CD14-positive monocyte (primary cell): ENCODE results near the gene KIAA0319L. TPM values are rescaled to one million over a fixed set of nuclear protein-coding genes. Genes with fewer than 3 reads are reported as not detected.

Experiments
- DNase-seq, 3 donors: peaks; one replicate each; pipeline ENCODE4 v3.0.0-alpha.2; 2011 to 2022
- H2AFZ ChIP-seq: 2 replicates; pipeline ENCODE4 v1.6.0; 2012; ENCODE audit warnings: mild to moderate bottlenecking, low read depth, low read length, inconsistent platforms; ENCODE audit not compliant: insufficient read depth, poor library complexity, severe bottlenecking
- H3K27ac ChIP-seq, 2 donors: 1 replicate in 1 of 2; 2 replicates in 1 of 2; pipeline ENCODE4 v1.5.1; 2012 to 2013; ENCODE audit warnings: low read length in 2 of 2, control low read depth in 1 of 2, inconsistent platforms in 1 of 2, low read depth in 1 of 2, mild to moderate bottlenecking in 1 of 2
- H3K27me3 ChIP-seq, 2 donors: one replicate each; pipeline versions ENCODE4 v1.6.0 to v1.6.1; 2011 to 2013; ENCODE audit warnings: low read length in 2 of 2; ENCODE audit not compliant: control insufficient read depth in 2 of 2, insufficient read depth in 2 of 2
- H3K36me3 ChIP-seq, 2 donors: replicated peaks in 1 of 2; 1 replicate in 1 of 2; 2 replicates in 1 of 2; pipeline versions ENCODE4 v1.5.1 to v1.6.1; 2012 to 2013; ENCODE audit warnings: low read length in 2 of 2, control low read depth in 1 of 2, inconsistent platforms in 1 of 2, mild to moderate bottlenecking in 1 of 2; ENCODE audit not compliant: insufficient read depth in 2 of 2, control insufficient read depth in 1 of 2
- H3K4me1 ChIP-seq, 2 donors: 1 replicate in 1 of 2; 2 replicates in 1 of 2; pipeline versions ENCODE4 v1.5.1 to v1.6.1; 2012 to 2013; ENCODE audit warnings: low read length in 2 of 2, control low read depth in 1 of 2, inconsistent platforms in 1 of 2, mild to moderate bottlenecking in 1 of 2, moderate library complexity in 1 of 2; ENCODE audit not compliant: insufficient read depth in 2 of 2, control insufficient read depth in 1 of 2
- H3K4me2 ChIP-seq: replicated peaks from 2 replicates; pipeline ENCODE3; 2012; ENCODE audit warnings: low read length, moderate library complexity, mild to moderate bottlenecking; ENCODE audit not compliant: poor library complexity, severe bottlenecking; ENCODE audit errors: extremely low read depth
- H3K4me3 ChIP-seq, 3 experiments: fragments of 200-600 bp in 1 of 3; sonication (generic) in 1 of 3; replicated peaks in 1 of 3; 1 replicate in 2 of 3; 2 replicates in 1 of 3; pipeline ENCODE4 v1.5.1; 2011 to 2013; ENCODE audit warnings: low read length in 3 of 3, mild to moderate bottlenecking in 3 of 3, control low read depth in 2 of 3, low read depth in 2 of 3, inconsistent platforms in 1 of 3, moderate library complexity in 1 of 3
- H3K79me2 ChIP-seq: 2 replicates; pipeline ENCODE4 v1.6.0; 2012; ENCODE audit warnings: mild to moderate bottlenecking, control low read depth, inconsistent platforms, low read length, moderate library complexity; ENCODE audit not compliant: insufficient read depth
- H3K9ac ChIP-seq: 2 replicates; pipeline ENCODE4 v1.6.0; 2017; ENCODE audit warnings: low read length, mild to moderate bottlenecking; ENCODE audit not compliant: insufficient read depth, poor library complexity, severe bottlenecking
- H3K9me3 ChIP-seq, 2 donors: replicated peaks in 1 of 2; 1 replicate in 1 of 2; 2 replicates in 1 of 2; pipeline versions ENCODE4 v1.5.1 to v1.6.1; 2012 to 2013; ENCODE audit warnings: low read length in 2 of 2, control low read depth in 1 of 2; ENCODE audit not compliant: control insufficient read depth in 1 of 2, insufficient read depth in 1 of 2
- H4K20me1 ChIP-seq: 2 replicates; pipeline ENCODE4 v1.6.0; 2012; ENCODE audit warnings: mild to moderate bottlenecking, low read length, control low read depth, moderate library complexity; ENCODE audit not compliant: insufficient read depth
- H3K27ac Mint-ChIP-seq, 7 donors: one replicate each; pipeline ENCODE4 v1.8.0; 2020; ENCODE audit warnings: mild to moderate bottlenecking in 7 of 7, mixed read lengths in 7 of 7, moderate library complexity in 6 of 7, inconsistent platforms in 2 of 7
- H3K27me3 Mint-ChIP-seq, 3 donors: one replicate each; pipeline ENCODE4 v1.8.0; 2021 to 2022; ENCODE audit warnings: low read depth in 3 of 3, mild to moderate bottlenecking in 3 of 3, mixed read lengths in 3 of 3, moderate library complexity in 3 of 3, inconsistent platforms in 1 of 3
- H3K36me3 Mint-ChIP-seq, 2 donors: one replicate each; pipeline ENCODE4 v1.8.0; 2020; ENCODE audit warnings: mixed read lengths in 2 of 2, inconsistent platforms in 1 of 2, mild to moderate bottlenecking in 1 of 2
- H3K4me1 Mint-ChIP-seq: one replicate; pipeline ENCODE4 v1.8.0; 2020; ENCODE audit warnings: mild to moderate bottlenecking, mixed read lengths
- H3K4me3 Mint-ChIP-seq, 2 donors: one replicate each; pipeline ENCODE4 v1.8.0; 2020; ENCODE audit warnings: mild to moderate bottlenecking in 2 of 2, mixed read lengths in 2 of 2, moderate library complexity in 1 of 2
- H3K9me3 Mint-ChIP-seq, 7 donors: one replicate each; pipeline ENCODE4 v1.8.0; 2020 to 2022; ENCODE audit warnings: mixed read lengths in 7 of 7, mild to moderate bottlenecking in 6 of 7, moderate library complexity in 6 of 7, inconsistent platforms in 2 of 7
- WGBS: methylation state at CpG from one replicate; pipeline ENCODE4 v1.1.5; 2013; ENCODE audit warnings: missing lambda C conversion rate; ENCODE audit not compliant: insufficient coverage; 5-methylcytosine and 5-hydroxymethylcytosine counted together
- intact Hi-C, 2 donors: fragments of 100-400 bp; cut with micrococcal nuclease; formaldehyde crosslinking; loops; one replicate each; pipeline versions ENCODE4 v1.15.0 to v1.15.1; 2023
- polyA plus RNA-seq, 3 donors: library from polyadenylated mRNA; depleted of rRNA in 1 of 3; unstranded in 2 of 3; stranded (reverse) in 1 of 3; fragments of 300-500 nt in 2 of 3; fragments of >200 nt in 1 of 3; fragmentation: Illumina TruSeq in 2 of 3; gene quantifications; 1 replicate in 2 of 3; 2 replicates in 1 of 3; pipeline ENCODE4 v1.2.3, GENCODE V29; 2012 to 2021
- TF ChIP-seq, protein P1 (sequence below): fragments of 200-600 bp; IDR thresholded peaks from one replicate; pipeline ENCODE4 v1.8.0; 2022; ENCODE audit warnings: antibody characterized with exemption, mild to moderate bottlenecking

The KIAA0319L gene
- polyA plus RNA-seq, 3 donors = 20.6 to 75.3 (median 28.6) TPM

DNA sequence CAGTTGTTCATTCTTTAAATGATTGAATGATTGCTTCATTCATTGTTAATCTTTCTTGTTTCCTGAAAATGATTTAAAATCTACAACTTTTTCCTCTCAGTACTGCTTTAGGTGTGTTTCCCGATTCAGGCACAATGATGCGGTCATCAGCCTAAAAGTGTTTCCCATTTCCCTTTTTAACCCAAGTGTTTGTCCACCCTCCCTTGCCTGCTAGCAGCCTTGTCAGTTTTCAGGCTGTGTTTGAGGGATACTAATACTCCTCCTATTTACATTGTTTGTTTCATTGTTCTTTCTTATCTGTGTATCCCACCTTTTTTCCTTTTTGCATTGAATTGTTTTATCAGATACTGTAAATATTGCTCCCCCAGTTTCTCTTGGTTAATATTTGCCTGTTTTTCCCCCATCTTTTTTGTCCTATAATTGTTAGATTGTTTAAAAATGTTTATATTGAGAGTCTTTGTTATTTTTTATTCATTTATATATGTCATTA, 131.1 kb downstream of the KIAA0319L start:
- no CpG with 5 or more reads among the region's 2 CpGs for WGBS
- no peaks in the 10 kb centered on the region for H4K20me1 ChIP-seq
- no peaks in the 10 kb centered on the region for H3K27me3 Mint-ChIP-seq
- H3K27ac Mint-ChIP-seq = peak overlapping the region in 1 of 7 donors; percentile 16
- no peak overlapping the region for H3K4me3 ChIP-seq
- H3K36me3 Mint-ChIP-seq = peaks cover 16 to 38% of the 10 kb centered on the region in 2 donors
- H3K4me2 ChIP-seq = peak overlapping the region; percentile 10
- H3K36me3 ChIP-seq = peaks cover 3 to 22% of the 10 kb centered on the region in 2 donors
- peaks cover 22% of the 10 kb centered on the region for H3K4me1 Mint-ChIP-seq
- no peaks in the 10 kb centered on the region for H3K9me3 ChIP-seq
- no peaks in the 10 kb centered on the region for H3K27me3 ChIP-seq
- no peak overlapping the region for H2AFZ ChIP-seq
- intact Hi-C loops = no loop called here
- peak overlapping the region in 1 of 2 donors; percentile 64 for H3K4me3 Mint-ChIP-seq
- TF ChIP-seq, protein P1, sequence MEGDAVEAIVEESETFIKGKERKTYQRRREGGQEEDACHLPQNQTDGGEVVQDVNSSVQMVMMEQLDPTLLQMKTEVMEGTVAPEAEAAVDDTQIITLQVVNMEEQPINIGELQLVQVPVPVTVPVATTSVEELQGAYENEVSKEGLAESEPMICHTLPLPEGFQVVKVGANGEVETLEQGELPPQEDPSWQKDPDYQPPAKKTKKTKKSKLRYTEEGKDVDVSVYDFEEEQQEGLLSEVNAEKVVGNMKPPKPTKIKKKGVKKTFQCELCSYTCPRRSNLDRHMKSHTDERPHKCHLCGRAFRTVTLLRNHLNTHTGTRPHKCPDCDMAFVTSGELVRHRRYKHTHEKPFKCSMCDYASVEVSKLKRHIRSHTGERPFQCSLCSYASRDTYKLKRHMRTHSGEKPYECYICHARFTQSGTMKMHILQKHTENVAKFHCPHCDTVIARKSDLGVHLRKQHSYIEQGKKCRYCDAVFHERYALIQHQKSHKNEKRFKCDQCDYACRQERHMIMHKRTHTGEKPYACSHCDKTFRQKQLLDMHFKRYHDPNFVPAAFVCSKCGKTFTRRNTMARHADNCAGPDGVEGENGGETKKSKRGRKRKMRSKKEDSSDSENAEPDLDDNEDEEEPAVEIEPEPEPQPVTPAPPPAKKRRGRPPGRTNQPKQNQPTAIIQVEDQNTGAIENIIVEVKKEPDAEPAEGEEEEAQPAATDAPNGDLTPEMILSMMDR = no peak
- H3K4me1 ChIP-seq = peaks cover 17 to 20% of the 10 kb centered on the region in 2 donors
- H3K79me2 ChIP-seq = no peaks in the 10 kb centered on the region
- H3K27ac ChIP-seq = no peak overlapping the region
- no peak overlapping the region for H3K9ac ChIP-seq
- peak in 1 of 3 donors; percentile 27 for DNase-seq
- peaks cover 0 to 1% (median 0%) of the 10 kb centered on the region in 7 donors for H3K9me3 Mint-ChIP-seq

DNA sequence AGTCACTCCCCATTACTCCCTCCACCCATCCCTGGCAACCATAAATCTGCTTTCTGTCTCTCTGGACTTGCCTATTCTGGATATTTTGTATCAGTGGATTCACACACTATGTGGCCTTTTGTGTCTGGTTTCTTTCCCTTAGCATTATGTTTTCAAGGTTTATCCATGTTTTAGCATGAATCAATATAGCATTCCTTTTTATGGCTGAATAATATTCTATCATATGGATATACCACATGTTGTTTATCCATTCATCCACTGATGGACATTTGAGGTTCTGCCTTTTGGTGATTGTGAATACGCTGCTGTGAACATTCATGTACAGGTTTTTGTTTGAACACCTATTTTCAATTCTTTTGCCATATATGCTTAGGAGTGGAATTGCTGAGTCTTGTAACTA, 148.3 kb downstream of the KIAA0319L start:
- Mint-ChIP-seq H3K27ac (peak overlapping the region in 1 of 7 donors; percentile 32), H3K9me3 (no peaks in the 10 kb centered on the region)

More for the DNA sequence above, 148.3 kb downstream of the KIAA0319L start:
- H3K27me3 Mint-ChIP-seq = peaks cover 0 to 3% (median 2%) of the 10 kb centered on the region in 3 donors
- Histone ChIP-seq H3K27ac (peak overlapping the region in 1 of 2 donors; percentile 18), H2AFZ (no peak overlapping the region), H3K9ac (no peak overlapping the region), H3K4me1 (peaks cover 16 to 32% of the 10 kb centered on the region in 2 donors), H3K27me3 (no peaks in the 10 kb centered on the region), H3K4me3 (no peak overlapping the region), H3K9me3 (no peaks in the 10 kb centered on the region), H3K4me2 (no peak overlapping the region), H3K79me2 (no peaks in the 10 kb centered on the region), H4K20me1 (no peaks in the 10 kb centered on the region), H3K36me3 (peaks cover 30 to 54% of the 10 kb centered on the region in 2 donors)
- no CpG with 5 or more reads among the region's 1 CpG for WGBS
- peaks cover 29% of the 10 kb centered on the region for H3K4me1 Mint-ChIP-seq
- no peak overlapping the region for H3K4me3 Mint-ChIP-seq
- DNase-seq = no peak
- intact Hi-C loops = no loop called here
- peaks cover 41 to 58% of the 10 kb centered on the region in 2 donors for H3K36me3 Mint-ChIP-seq
- TF ChIP-seq, protein P1 = no peak
